ENCODE measurements around the gene OLR1. TPM values are rescaled to one million over a fixed set of nuclear protein-coding genes. Genes with fewer than 3 reads are reported as not detected.

The OLR1 gene
- total and polyA plus RNA-seq, 2 of the 4 experiments (the other 2 are of a cell fraction): 3.2 to 4.1 TPM

- POLR2A ChIA-PET (ENCODE audit: unreplicated experiment): interaction anchor here (0.6 kb wide), 1 partner anchor 17 kb away, joined by 5 read pairs; no protein-coding TSS in a partner anchor
These were observed 58.0 kb downstream of the OLR1 start for GRCh38 chr12:10113920-10114319.

More at GRCh38 chr12:10113920-10114319, 58.0 kb downstream of the OLR1 start:
- Histone ChIP-seq H2AK5ac (ENCODE audit: low read depth, low read length) (no peak overlapping the region), H2BK120ac (ENCODE audit: low read depth, low read length) (no peak overlapping the region), H3K14ac (replicated peaks; ENCODE audit: low read depth, low read length) (no peak overlapping the region), H3K4ac (ENCODE audit: low read depth, low read length) (no peak overlapping the region), H4K91ac (ENCODE audit: insufficient read depth, low read depth, low read length) (no peak overlapping the region), H4K8ac (ENCODE audit: low read depth in 2 of 2, low read length in 2 of 2) (no peak overlapping the region), H3K4me1 (ENCODE audit: control insufficient read depth, insufficient read depth, low read length) (no peaks in the 10 kb centered on the region), H3K56ac (ENCODE audit: extremely low read depth, insufficient read depth, low read length) (no peak overlapping the region), H4K20me1 (ENCODE audit: insufficient read depth, low read length) (no peaks in the 10 kb centered on the region), H3K36me3 (ENCODE audit: control insufficient read depth, insufficient read depth, low read length) (no peaks in the 10 kb centered on the region), H2BK20ac (ENCODE audit: low read depth, low read length) (no peak overlapping the region), H3K9me1 (ENCODE audit: insufficient read depth, low read length) (no peaks in the 10 kb centered on the region), H3K27ac (ENCODE audit: insufficient read depth, low read length) (no peak overlapping the region), H3K27me3 (ENCODE audit: control insufficient read depth, insufficient read depth, low read length) (no peaks in the 10 kb centered on the region), H2AFZ (replicated peaks; ENCODE audit: low read length, poor library complexity) (no peak overlapping the region), H4K5ac (ENCODE audit: low read depth, low read length) (no peak overlapping the region), H2BK5ac (ENCODE audit: low read depth, low read length, poor library complexity, severe bottlenecking) (no peak overlapping the region), H2BK15ac (ENCODE audit: low read depth, low read length) (no peak overlapping the region), H3K23ac (ENCODE audit: low read depth, low read length) (no peak overlapping the region), H3K18ac (ENCODE audit: low read depth, low read length) (no peak overlapping the region), H3K4me2 (ENCODE audit: low read depth, low read length) (no peak overlapping the region), H3K79me1 (ENCODE audit: low read depth in 1 of 2, low read length in 2 of 2) (no peaks in the 10 kb centered on the region), H2AK9ac (replicated peaks; ENCODE audit: low read depth, low read length, poor library complexity) (no peak overlapping the region), H3K9ac (ENCODE audit: low read depth, low read length) (no peak overlapping the region), H3K4me3 (ENCODE audit: insufficient read depth, low read depth, low read length) (no peak overlapping the region), H3K9me3 (ENCODE audit: control insufficient read depth, insufficient read depth, low read length) (peaks cover 3% of the 10 kb centered on the region)
- dilution Hi-C loops (cut with HindIII; ENCODE audit: low sequenced_read_pairs, unreplicated experiment): no loop called here
- CTCF ChIA-PET: interaction anchor here (1.6 kb wide), 1 partner anchor 13 kb away, joined by 3 read pairs; no protein-coding TSS in a partner anchor
- TF ChIP-seq RFX5 (IDR thresholded peaks at IDR 0.05; ENCODE audit: low read depth, low read length) (no peak), BHLHE40 (IDR thresholded peaks at IDR 0.05; ENCODE audit: low read depth, low read length) (no peak), CTCF (conservative IDR thresholded peaks at IDR 0.05; ENCODE audit: low read depth, low read length) (no peak), MXI1 (IDR thresholded peaks at IDR 0.05; ENCODE audit: borderline replicate concordance, low read depth, low read length) (no peak), USF2 (IDR thresholded peaks at IDR 0.05; ENCODE audit: low read depth, low read length) (no peak), NFE2L2 (IDR thresholded peaks at IDR 0.05; ENCODE audit: low read depth, low read length) (no peak), RAD21 (IDR thresholded peaks at IDR 0.05; ENCODE audit: low read length) (no peak), FOS (IDR thresholded peaks at IDR 0.05; ENCODE audit: low read depth, low read length) (no peak), ELK1 (IDR thresholded peaks at IDR 0.05; ENCODE audit: borderline replicate concordance, low read depth, low read length) (no peak), CHD1 (IDR thresholded peaks at IDR 0.05; ENCODE audit: low read depth, low read length) (no peak), RCOR1 (IDR thresholded peaks at IDR 0.05; ENCODE audit: insufficient replicate concordance, low read length) (no peak)
- in situ Hi-C loops (cut with MboI; ENCODE audit: low sequenced_read_pairs): no loop called here
- intact Hi-C loops (cut with micrococcal nuclease): loop anchor here (2.0 kb wide), 1 partner anchor 17 kb away; the partner anchor contains the start of gene CLEC7A
- WGBS, 2 experiments (ENCODE audit: extremely low coverage in 2 of 2, insufficient read length in 1 of 2): no CpG with 5 or more reads among the region's 1 CpG
- no peak; the same call in 1 of the 2 replicates for ATAC-seq (ENCODE audit: low read depth)
- no peak for DNase-seq
- BruUV-seq (replicated peaks): no TSS peak

Measured in IMR-90 (cell line).